Measurements from ENCODE around the gene ITGB7.
"Not testable (repeated sequence)": the region's sequence is repeated elsewhere in the genome, so short reads cannot be mapped to it uniquely, and the experiment has no call there.

The ITGB7 gene

GRCh38 chr12:53174881-53175491 is 32.1 kb downstream of the ITGB7 start:
- Histone ChIP-seq H3K4me1 (ENCODE audit: control insufficient read depth, insufficient read depth, low read length) (peaks cover 21% of the 10 kb centered on the region), H3K36me3 (ENCODE audit: control insufficient read depth, insufficient read depth, low read length) (no peaks in the 10 kb centered on the region), H3K9me3 (ENCODE audit: control insufficient read depth, low read length) (no peaks in the 10 kb centered on the region), H3K9ac (ENCODE audit: low read length) (no peak overlapping the region), H3K4me3 (ENCODE audit: low read length) (no peak overlapping the region), H3K27me3 (ENCODE audit: control insufficient read depth, insufficient read depth, low read length) (no peaks in the 10 kb centered on the region)

GRCh38 chr12:53173085-53173715 is 33.9 kb downstream of the ITGB7 start:
- peaks cover 15% of the 10 kb centered on the region for H3K4me1 ChIP-seq (ENCODE audit: control insufficient read depth, insufficient read depth, low read length)
- no peak overlapping the region for H3K4me3 ChIP-seq (ENCODE audit: low read length)
- H3K9me3 ChIP-seq (ENCODE audit: control insufficient read depth, low read length), result no peaks in the 10 kb centered on the region
- H3K27me3 ChIP-seq (ENCODE audit: control insufficient read depth, insufficient read depth, low read length), result no peaks in the 10 kb centered on the region
- no peaks in the 10 kb centered on the region for H3K36me3 ChIP-seq (ENCODE audit: control insufficient read depth, insufficient read depth, low read length)
- no peak overlapping the region for H3K9ac ChIP-seq (ENCODE audit: low read length)

GRCh38 chr12:53172352-53172751 is 34.7 kb downstream of the ITGB7 start:
- no peaks in the 10 kb centered on the region for H3K36me3 ChIP-seq (ENCODE audit: control insufficient read depth, insufficient read depth, low read length)
- peaks cover 15% of the 10 kb centered on the region for H3K4me1 ChIP-seq (ENCODE audit: control insufficient read depth, insufficient read depth, low read length)
- no peak overlapping the region for H3K4me3 ChIP-seq (ENCODE audit: low read length)
- no peaks in the 10 kb centered on the region for H3K27me3 ChIP-seq (ENCODE audit: control insufficient read depth, insufficient read depth, low read length)
- no peak overlapping the region for H3K9ac ChIP-seq (ENCODE audit: low read length)
- H3K9me3 ChIP-seq (ENCODE audit: control insufficient read depth, low read length), result no peaks in the 10 kb centered on the region

- peaks cover 15% of the 10 kb centered on the region for H3K4me1 ChIP-seq (ENCODE audit: control insufficient read depth, insufficient read depth, low read length)
- H3K9ac ChIP-seq (ENCODE audit: low read length), result no peak overlapping the region
- H3K27me3 ChIP-seq (ENCODE audit: control insufficient read depth, insufficient read depth, low read length), result no peaks in the 10 kb centered on the region
- H3K4me3 ChIP-seq (ENCODE audit: low read length), result no peak overlapping the region
- no peaks in the 10 kb centered on the region for H3K9me3 ChIP-seq (ENCODE audit: control insufficient read depth, low read length)
- no peaks in the 10 kb centered on the region for H3K36me3 ChIP-seq (ENCODE audit: control insufficient read depth, insufficient read depth, low read length)
These were observed 35.2 kb downstream of the ITGB7 start for GRCh38 chr12:53171725-53172329.

- Histone ChIP-seq H3K4me1 (ENCODE audit: control insufficient read depth, insufficient read depth, low read length) (peaks cover 15% of the 10 kb centered on the region), H3K36me3 (ENCODE audit: control insufficient read depth, insufficient read depth, low read length) (no peaks in the 10 kb centered on the region), H3K9me3 (ENCODE audit: control insufficient read depth, low read length) (no peaks in the 10 kb centered on the region), H3K27me3 (ENCODE audit: control insufficient read depth, insufficient read depth, low read length) (no peaks in the 10 kb centered on the region), H3K9ac (ENCODE audit: low read length) (no peak overlapping the region), H3K4me3 (ENCODE audit: low read length) (no peak overlapping the region)
These were observed 36.0 kb downstream of the ITGB7 start for GRCh38 chr12:53170876-53171724.

GRCh38 chr12:53170215-53170614 is 36.8 kb downstream of the ITGB7 start:
- Histone ChIP-seq H3K36me3 (ENCODE audit: control insufficient read depth, insufficient read depth, low read length) (no peaks in the 10 kb centered on the region), H3K9me3 (ENCODE audit: control insufficient read depth, low read length) (no peaks in the 10 kb centered on the region), H3K27me3 (ENCODE audit: control insufficient read depth, insufficient read depth, low read length) (no peaks in the 10 kb centered on the region), H3K4me1 (ENCODE audit: control insufficient read depth, insufficient read depth, low read length) (peaks cover 6% of the 10 kb centered on the region), H3K9ac (ENCODE audit: low read length) (no peak overlapping the region), H3K4me3 (ENCODE audit: low read length) (no peak overlapping the region)

- Histone ChIP-seq H3K9ac (ENCODE audit: low read length) (no peak overlapping the region), H3K4me3 (ENCODE audit: low read length) (no peak overlapping the region), H3K9me3 (ENCODE audit: control insufficient read depth, low read length) (no peaks in the 10 kb centered on the region), H3K36me3 (ENCODE audit: control insufficient read depth, insufficient read depth, low read length) (no peaks in the 10 kb centered on the region), H3K27me3 (ENCODE audit: control insufficient read depth, insufficient read depth, low read length) (no peaks in the 10 kb centered on the region), H3K4me1 (ENCODE audit: control insufficient read depth, insufficient read depth, low read length) (peaks cover under 1% of the 10 kb centered on the region)
These were observed 37.4 kb downstream of the ITGB7 start for GRCh38 chr12:53169644-53170043.

GRCh38 chr12:53166837-53167236 is 40.2 kb downstream of the ITGB7 start:
- Histone ChIP-seq H3K4me1 (ENCODE audit: control insufficient read depth, insufficient read depth, low read length) (no peaks in the 10 kb centered on the region), H3K4me3 (ENCODE audit: low read length) (no peak overlapping the region), H3K9me3 (ENCODE audit: control insufficient read depth, low read length) (no peaks in the 10 kb centered on the region), H3K36me3 (ENCODE audit: control insufficient read depth, insufficient read depth, low read length) (no peaks in the 10 kb centered on the region), H3K9ac (ENCODE audit: low read length) (no peak overlapping the region), H3K27me3 (ENCODE audit: control insufficient read depth, insufficient read depth, low read length) (no peaks in the 10 kb centered on the region)

GRCh38 chr12:53163008-53163407 is 44.0 kb downstream of the ITGB7 start:
- not testable (repeated sequence) for H3K36me3 ChIP-seq (ENCODE audit: control insufficient read depth, insufficient read depth, low read length); H3K4me3 ChIP-seq (ENCODE audit: low read length); H3K27me3 ChIP-seq (ENCODE audit: control insufficient read depth, insufficient read depth, low read length); H3K9ac ChIP-seq (ENCODE audit: low read length); H3K9me3 ChIP-seq (ENCODE audit: control insufficient read depth, low read length); H3K4me1 ChIP-seq (ENCODE audit: control insufficient read depth, insufficient read depth, low read length)

- H3K9me3 ChIP-seq (ENCODE audit: control insufficient read depth, low read length), result no peaks in the 10 kb centered on the region
These were observed 45.7 kb downstream of the ITGB7 start for GRCh38 chr12:53161119-53161911.

GRCh38 chr12:53160673-53161072 is 46.4 kb downstream of the ITGB7 start:
- H3K27me3 ChIP-seq (ENCODE audit: control insufficient read depth, insufficient read depth, low read length), result no peaks in the 10 kb centered on the region
- H3K9me3 ChIP-seq (ENCODE audit: control insufficient read depth, low read length), result no peaks in the 10 kb centered on the region
- no peak overlapping the region for H3K4me3 ChIP-seq (ENCODE audit: low read length)
- H3K36me3 ChIP-seq (ENCODE audit: control insufficient read depth, insufficient read depth, low read length), result no peaks in the 10 kb centered on the region
- no peak overlapping the region for H3K9ac ChIP-seq (ENCODE audit: low read length)
- no peaks in the 10 kb centered on the region for H3K4me1 ChIP-seq (ENCODE audit: control insufficient read depth, insufficient read depth, low read length)

More at GRCh38 chr12:53161119-53161911, 45.7 kb downstream of the ITGB7 start:
- no peak overlapping the region for H3K4me3 ChIP-seq (ENCODE audit: low read length)
- H3K9ac ChIP-seq (ENCODE audit: low read length), result no peak overlapping the region
- no peaks in the 10 kb centered on the region for H3K4me1 ChIP-seq (ENCODE audit: control insufficient read depth, insufficient read depth, low read length)
- H3K27me3 ChIP-seq (ENCODE audit: control insufficient read depth, insufficient read depth, low read length), result no peaks in the 10 kb centered on the region
- no peaks in the 10 kb centered on the region for H3K36me3 ChIP-seq (ENCODE audit: control insufficient read depth, insufficient read depth, low read length)

All from mucosa of stomach (tissue), 1 donor.